ENCODE data around the gene TMEM117. TPM values are rescaled to one million over a fixed set of nuclear protein-coding genes. Genes with fewer than 3 reads are reported as not detected.
A peak's percentile ranks its signal among the peaks of the same experiment; 100 is the strongest.

Gene TMEM117
- total RNA-seq, 2 donors from 2014 or later: 0.79 to 1.4 TPM

DNA sequence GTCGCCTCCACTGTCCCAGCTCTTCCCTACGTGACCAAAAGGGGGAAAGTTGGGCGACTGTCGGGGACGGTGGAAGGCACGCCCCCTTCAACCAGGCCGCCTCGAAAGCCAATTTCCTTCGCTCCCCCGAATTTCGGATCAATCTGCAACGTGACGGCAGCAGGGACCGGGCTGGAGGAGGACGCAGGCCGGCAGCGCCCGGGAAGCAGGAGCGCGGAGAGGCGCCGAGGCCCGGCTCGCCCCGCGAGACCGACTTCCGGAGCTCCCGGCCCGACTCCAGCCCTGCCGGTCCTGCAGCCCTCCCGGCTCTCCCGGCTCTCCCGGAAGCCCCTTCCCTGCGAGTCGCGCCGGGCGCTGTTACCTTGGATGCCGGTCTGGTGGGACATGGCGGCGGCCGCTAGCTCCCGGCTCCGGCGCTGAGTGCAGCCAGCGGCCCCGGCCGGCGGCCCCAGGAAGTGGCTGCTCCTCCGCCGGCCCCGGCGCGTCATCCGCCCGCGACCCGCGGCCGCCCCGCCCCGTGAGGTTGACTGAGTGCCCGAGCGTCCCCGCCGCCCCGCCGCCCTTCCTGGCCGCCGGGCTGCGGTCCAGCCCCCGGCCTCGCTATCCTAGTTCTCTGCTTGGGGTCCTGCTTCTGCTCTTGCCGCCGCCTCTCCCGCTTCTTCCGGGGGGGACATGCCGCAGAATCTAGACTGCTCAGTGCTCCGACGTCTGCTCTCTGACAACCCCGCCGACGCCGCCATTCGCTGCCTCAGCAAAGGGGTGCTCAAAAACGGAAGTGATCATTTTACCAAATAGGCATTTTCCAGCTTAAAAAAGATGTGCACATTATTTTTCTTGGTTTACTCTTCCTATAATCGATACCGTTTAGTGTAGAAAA, 29.8 kb upstream of the TMEM117 start, which contains the start of gene TWF1:
Gene TWF1 (minus strand): TSS at position 458 of the 877 bp plus-strand sequence. CDS start 72 bp downstream, at position 386.
- Histone ChIP-seq H3K4me1 (ENCODE audit: control insufficient read depth, insufficient read depth, low read length) (peaks cover 4% of the 10 kb centered on the region), H3K4me3 (ENCODE audit: low read length) (peak within 1 kb of the TSS; percentile 99), H3K27me3 (ENCODE audit: control insufficient read depth, insufficient read depth, low read length, poor library complexity, severe bottlenecking) (no peaks in the 10 kb centered on the region), H3K9me3 (ENCODE audit: control insufficient read depth, low read length) (no peaks in the 10 kb centered on the region), H3K27ac (ENCODE audit: low read depth, low read length) (peak within 1 kb of the TSS; percentile 93), H3K36me3 (ENCODE audit: control insufficient read depth, insufficient read depth, low read length) (peaks cover 29% of the 10 kb centered on the region), H3K9ac (ENCODE audit: extremely low read depth, low read length, poor library complexity, severe bottlenecking) (peak within 1 kb of the TSS; percentile 90)
- Mint-ChIP-seq H3K4me3 (peak within 1 kb of the TSS; percentile 90), H3K27me3 (ENCODE audit: insufficient read depth) (peaks cover 9% of the 10 kb centered on the region), H3K27ac (peak within 1 kb of the TSS; percentile 99), H3K9me3 (no peaks in the 10 kb centered on the region), H3K36me3 (ENCODE audit: low read depth) (peaks cover 9% of the 10 kb centered on the region), H3K4me1 (peaks cover 5% of the 10 kb centered on the region)
- DNase-seq: peak; percentile 97
- WGBS, 2 experiments (ENCODE audit: insufficient coverage in 1 of 2, insufficient read length in 1 of 2): 0 to 1% methylated on average over 57 to 89 of the region's 89 CpGs
- TF ChIP-seq, protein P1, sequence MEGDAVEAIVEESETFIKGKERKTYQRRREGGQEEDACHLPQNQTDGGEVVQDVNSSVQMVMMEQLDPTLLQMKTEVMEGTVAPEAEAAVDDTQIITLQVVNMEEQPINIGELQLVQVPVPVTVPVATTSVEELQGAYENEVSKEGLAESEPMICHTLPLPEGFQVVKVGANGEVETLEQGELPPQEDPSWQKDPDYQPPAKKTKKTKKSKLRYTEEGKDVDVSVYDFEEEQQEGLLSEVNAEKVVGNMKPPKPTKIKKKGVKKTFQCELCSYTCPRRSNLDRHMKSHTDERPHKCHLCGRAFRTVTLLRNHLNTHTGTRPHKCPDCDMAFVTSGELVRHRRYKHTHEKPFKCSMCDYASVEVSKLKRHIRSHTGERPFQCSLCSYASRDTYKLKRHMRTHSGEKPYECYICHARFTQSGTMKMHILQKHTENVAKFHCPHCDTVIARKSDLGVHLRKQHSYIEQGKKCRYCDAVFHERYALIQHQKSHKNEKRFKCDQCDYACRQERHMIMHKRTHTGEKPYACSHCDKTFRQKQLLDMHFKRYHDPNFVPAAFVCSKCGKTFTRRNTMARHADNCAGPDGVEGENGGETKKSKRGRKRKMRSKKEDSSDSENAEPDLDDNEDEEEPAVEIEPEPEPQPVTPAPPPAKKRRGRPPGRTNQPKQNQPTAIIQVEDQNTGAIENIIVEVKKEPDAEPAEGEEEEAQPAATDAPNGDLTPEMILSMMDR (conservative IDR thresholded peaks at IDR 0.05): peak; percentile 65

DNA sequence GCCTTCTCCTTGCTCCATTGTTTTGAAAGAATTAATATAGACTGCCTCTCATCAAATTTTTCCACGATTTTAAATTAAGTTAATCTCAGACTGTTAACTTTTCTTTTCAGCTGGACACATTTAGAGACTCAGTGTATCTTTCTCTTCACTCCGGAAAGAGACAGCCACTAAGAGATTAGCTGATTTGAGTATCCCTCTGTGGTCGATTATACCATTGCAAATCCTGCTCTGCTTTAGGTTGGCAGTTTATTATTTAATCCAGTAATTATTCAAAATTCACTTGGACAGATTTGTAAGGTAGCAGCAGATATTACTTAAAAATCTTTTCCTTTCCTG, 29.2 kb upstream of the TMEM117 start:
- no peaks in the 10 kb centered on the region for H3K27me3 ChIP-seq (ENCODE audit: control insufficient read depth, insufficient read depth, low read length, poor library complexity, severe bottlenecking)
- Mint-ChIP-seq H3K36me3 (ENCODE audit: low read depth) (peaks cover 8% of the 10 kb centered on the region), H3K9me3 (no peaks in the 10 kb centered on the region), H3K27ac (peak overlapping the region; percentile 99), H3K4me1 (peaks cover 5% of the 10 kb centered on the region), H3K27me3 (ENCODE audit: insufficient read depth) (peaks cover 12% of the 10 kb centered on the region), H3K4me3 (peak overlapping the region; percentile 90)
- peak overlapping the region; percentile 90 for H3K9ac ChIP-seq (ENCODE audit: extremely low read depth, low read length, poor library complexity, severe bottlenecking)
- H3K4me3 ChIP-seq (ENCODE audit: low read length): peak overlapping the region; percentile 99
- H3K36me3 ChIP-seq (ENCODE audit: control insufficient read depth, insufficient read depth, low read length): peaks cover 25% of the 10 kb centered on the region
- no peak for DNase-seq
- TF ChIP-seq, protein P1 (conservative IDR thresholded peaks at IDR 0.05): no peak
- H3K9me3 ChIP-seq (ENCODE audit: control insufficient read depth, low read length): no peaks in the 10 kb centered on the region
- peaks cover 4% of the 10 kb centered on the region for H3K4me1 ChIP-seq (ENCODE audit: control insufficient read depth, insufficient read depth, low read length)
- 25 to 30% methylated on average over 2 to 3 of the region's 3 CpGs for WGBS, 2 experiments (ENCODE audit: insufficient coverage in 1 of 2, insufficient read length in 1 of 2)
- peak overlapping the region; percentile 93 for H3K27ac ChIP-seq (ENCODE audit: low read depth, low read length)

DNA sequence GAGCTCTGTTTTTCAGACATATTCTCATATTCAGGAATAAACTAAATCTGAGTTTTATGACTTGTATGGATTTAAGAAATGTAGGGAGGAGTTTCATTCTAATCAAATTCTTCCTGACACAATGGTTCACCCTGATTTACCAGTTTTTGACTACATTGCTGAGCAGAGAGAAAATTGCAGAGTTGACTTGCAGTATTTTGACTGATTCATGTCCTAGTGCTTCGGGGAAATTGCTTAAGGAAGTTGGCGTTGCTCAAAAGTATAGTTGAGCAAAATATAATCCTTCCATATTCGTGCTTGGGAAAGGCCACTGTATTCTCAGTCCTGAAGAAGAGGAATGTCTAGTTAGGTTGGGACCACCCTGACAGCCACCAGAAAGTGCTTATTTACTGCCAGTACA, 28.5 kb upstream of the TMEM117 start:
- Mint-ChIP-seq H3K27me3 (ENCODE audit: insufficient read depth) (peaks cover 12% of the 10 kb centered on the region), H3K4me1 (peaks cover 5% of the 10 kb centered on the region), H3K27ac (no peak overlapping the region), H3K9me3 (no peaks in the 10 kb centered on the region), H3K36me3 (ENCODE audit: low read depth) (peaks cover 4% of the 10 kb centered on the region), H3K4me3 (peak overlapping the region; percentile 90)
- DNase-seq: no peak
- TF ChIP-seq, protein P1 (conservative IDR thresholded peaks at IDR 0.05): no peak
- H3K27ac ChIP-seq (ENCODE audit: low read depth, low read length): no peak overlapping the region
- no peaks in the 10 kb centered on the region for H3K9me3 ChIP-seq (ENCODE audit: control insufficient read depth, low read length)
- H3K9ac ChIP-seq (ENCODE audit: extremely low read depth, low read length, poor library complexity, severe bottlenecking): no peak overlapping the region
- peaks cover 19% of the 10 kb centered on the region for H3K36me3 ChIP-seq (ENCODE audit: control insufficient read depth, insufficient read depth, low read length)
- H3K27me3 ChIP-seq (ENCODE audit: control insufficient read depth, insufficient read depth, low read length, poor library complexity, severe bottlenecking): no peaks in the 10 kb centered on the region
- H3K4me3 ChIP-seq (ENCODE audit: low read length): peak overlapping the region; percentile 99
- peaks cover 4% of the 10 kb centered on the region for H3K4me1 ChIP-seq (ENCODE audit: control insufficient read depth, insufficient read depth, low read length)
- WGBS, 2 experiments (ENCODE audit: insufficient coverage in 1 of 2, insufficient read length in 1 of 2): 88 to 94% methylated on average over 3 of the region's 3 CpGs

All from endodermal cell (in vitro differentiated cells).